ENCODE measurements around the gene EML3. TPM values are rescaled to one million over a fixed set of nuclear protein-coding genes. Genes with fewer than 3 reads are reported as not detected.

EML3 gene
- total RNA-seq, 1 donor from 2014 or later = 29.7 TPM

DNA sequence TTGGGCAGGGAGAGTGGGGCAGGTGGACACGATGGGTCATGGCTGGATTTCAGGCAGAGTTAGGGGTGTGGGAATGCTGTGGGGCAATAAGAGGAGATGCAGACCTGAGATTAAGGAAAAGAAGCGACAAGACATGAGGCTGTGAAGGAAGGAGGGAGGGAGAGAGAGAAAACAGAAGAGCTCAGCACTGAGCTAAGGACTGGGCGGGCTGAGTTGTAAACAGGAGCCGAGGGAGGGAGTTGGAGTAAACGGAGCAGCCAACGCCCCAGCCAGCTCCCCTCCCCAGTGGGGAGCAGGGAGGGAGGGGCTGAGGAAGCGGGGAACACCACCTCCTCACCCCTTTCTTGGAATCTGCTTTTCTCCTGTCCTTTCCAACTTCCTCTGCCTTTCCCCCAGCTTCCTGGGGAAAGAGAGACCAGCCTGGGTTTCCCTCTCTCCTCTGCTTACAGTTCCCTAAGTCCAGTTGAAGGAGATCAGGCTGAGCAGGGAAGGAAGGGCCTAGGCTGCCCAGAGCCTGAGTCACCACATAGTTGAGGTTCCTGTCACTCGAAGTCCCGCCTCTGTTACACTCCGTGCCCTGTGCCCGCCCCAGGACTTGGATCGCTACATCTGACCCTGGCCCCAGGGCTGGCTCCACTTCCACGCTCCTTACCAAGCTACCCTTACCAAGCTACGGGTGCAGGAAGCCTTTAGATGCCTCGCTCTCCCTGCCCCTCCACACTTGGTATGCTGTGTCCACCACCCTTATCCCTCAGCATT is 59.3 kb downstream of the EML3 start:
- peak; percentile 95 for DNase-seq (ENCODE audit: low read depth)
- TF ChIP-seq, protein P1, sequence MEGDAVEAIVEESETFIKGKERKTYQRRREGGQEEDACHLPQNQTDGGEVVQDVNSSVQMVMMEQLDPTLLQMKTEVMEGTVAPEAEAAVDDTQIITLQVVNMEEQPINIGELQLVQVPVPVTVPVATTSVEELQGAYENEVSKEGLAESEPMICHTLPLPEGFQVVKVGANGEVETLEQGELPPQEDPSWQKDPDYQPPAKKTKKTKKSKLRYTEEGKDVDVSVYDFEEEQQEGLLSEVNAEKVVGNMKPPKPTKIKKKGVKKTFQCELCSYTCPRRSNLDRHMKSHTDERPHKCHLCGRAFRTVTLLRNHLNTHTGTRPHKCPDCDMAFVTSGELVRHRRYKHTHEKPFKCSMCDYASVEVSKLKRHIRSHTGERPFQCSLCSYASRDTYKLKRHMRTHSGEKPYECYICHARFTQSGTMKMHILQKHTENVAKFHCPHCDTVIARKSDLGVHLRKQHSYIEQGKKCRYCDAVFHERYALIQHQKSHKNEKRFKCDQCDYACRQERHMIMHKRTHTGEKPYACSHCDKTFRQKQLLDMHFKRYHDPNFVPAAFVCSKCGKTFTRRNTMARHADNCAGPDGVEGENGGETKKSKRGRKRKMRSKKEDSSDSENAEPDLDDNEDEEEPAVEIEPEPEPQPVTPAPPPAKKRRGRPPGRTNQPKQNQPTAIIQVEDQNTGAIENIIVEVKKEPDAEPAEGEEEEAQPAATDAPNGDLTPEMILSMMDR (conservative IDR thresholded peaks at IDR 0.05; ENCODE audit: low read depth, low read length) = no peak
- peak overlapping the region; percentile 49 for H3K4me3 ChIP-seq (ENCODE audit: low read depth, low read length)

DNA sequence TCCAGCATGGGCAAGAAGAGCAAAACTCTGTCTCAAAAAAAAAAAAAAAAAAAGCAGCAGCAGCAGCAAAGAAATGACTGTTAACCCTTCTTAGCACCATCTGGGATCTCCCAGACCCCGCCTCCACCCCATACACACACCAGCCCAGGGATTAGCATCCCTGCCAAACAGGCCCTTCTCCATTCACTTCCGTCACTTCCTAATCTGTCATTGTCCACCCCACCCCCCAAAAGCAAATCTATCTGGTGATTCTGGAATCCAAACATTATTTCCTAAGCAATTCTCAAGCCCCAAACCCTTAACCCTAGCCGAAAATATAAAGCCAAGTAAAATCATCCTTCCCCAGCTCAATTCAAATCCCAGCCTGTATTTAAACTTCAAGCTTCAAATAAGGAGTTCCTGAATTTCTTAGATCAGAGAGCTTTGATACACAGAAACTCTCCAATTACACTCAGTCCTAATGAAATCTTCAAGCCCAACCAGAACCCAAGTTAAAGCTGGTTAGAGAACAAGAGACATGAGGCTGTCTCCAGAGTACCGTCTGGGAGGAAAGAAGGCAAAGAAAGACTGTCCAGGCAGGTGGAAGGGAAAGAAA is 60.0 kb downstream of the EML3 start:
- DNase-seq (ENCODE audit: low read depth) = no peak

More for the DNA sequence above, 60.0 kb downstream of the EML3 start:
- TF ChIP-seq, protein P1 (conservative IDR thresholded peaks at IDR 0.05; ENCODE audit: low read depth, low read length) = no peak
- H3K4me3 ChIP-seq (ENCODE audit: low read depth, low read length) = peak overlapping the region; percentile 49

Other genes starting within 250 kb of the EML3 start
- not detected in 2 replicates for gene SCGB1A1, start 193.7 kb downstream of the EML3 start, total RNA-seq
- gene AHNAK, start 66.0 kb downstream of the EML3 start, total RNA-seq = 198 and 296 TPM in 2 replicates
- 2,115 and 2,170 TPM in 2 replicates for gene EEF1G, start 38.9 kb downstream of the EML3 start, total RNA-seq
- 9.4 and 10.1 TPM in 2 replicates for gene TUT1, start 21.3 kb downstream of the EML3 start, total RNA-seq
- gene MTA2, start 10.9 kb downstream of the EML3 start, total RNA-seq = 109 and 153 TPM in 2 replicates
- 1.2 and 1.4 TPM in 2 replicates for gene ROM1, start 482 bp upstream of the EML3 start, total RNA-seq
- gene B3GAT3, start 9.2 kb upstream of the EML3 start, total RNA-seq = 43.6 and 67.7 TPM in 2 replicates
- gene GANAB, start 33.8 kb upstream of the EML3 start, total RNA-seq = 191 and 281 TPM in 2 replicates
- 19.4 and 26.5 TPM in 2 replicates for gene INTS5, start 40.5 kb upstream of the EML3 start, total RNA-seq
- 125 and 129 TPM in 2 replicates for gene C11orf98, start 52.4 kb upstream of the EML3 start, total RNA-seq
- gene CSKMT, start 52.5 kb upstream of the EML3 start, total RNA-seq = 21.0 and 26.3 TPM in 2 replicates
- 18.6 and 27.9 TPM in 2 replicates for gene UQCC3, start 58.9 kb upstream of the EML3 start, total RNA-seq
- 2.2 and 3.0 TPM in 2 replicates for gene LBHD1, start 59.5 kb upstream of the EML3 start, total RNA-seq
- gene UBXN1, start 66.3 kb upstream of the EML3 start, total RNA-seq = 162 and 235 TPM in 2 replicates
- gene LRRN4CL, start 76.8 kb upstream of the EML3 start, total RNA-seq = not detected in 2 replicates
- gene BSCL2, start 94.6 kb upstream of the EML3 start, total RNA-seq = 42.1 and 96.6 TPM in 2 replicates
- gene GNG3, start 94.9 kb upstream of the EML3 start, total RNA-seq = not detected in 2 replicates
- 8.0 and 8.5 TPM in 2 replicates for gene HNRNPUL2, start 114.7 kb upstream of the EML3 start, total RNA-seq
- 35.7 and 39.1 TPM in 2 replicates for gene TTC9C, start 115.7 kb upstream of the EML3 start, total RNA-seq
- gene ZBTB3, start 141.4 kb upstream of the EML3 start, total RNA-seq = 10.6 and 16.8 TPM in 2 replicates
- gene POLR2G, start 148.8 kb upstream of the EML3 start, total RNA-seq = 88.2 and 137 TPM in 2 replicates
- gene TAF6L, start 158.6 kb upstream of the EML3 start, total RNA-seq = 12.4 and 26.8 TPM in 2 replicates
- 52.8 and 97.7 TPM in 2 replicates for gene TMEM179B, start 174.6 kb upstream of the EML3 start, total RNA-seq
- 51.1 and 58.9 TPM in 2 replicates for gene TMEM223, start 179.2 kb upstream of the EML3 start, total RNA-seq
- 49.4 and 56.3 TPM in 2 replicates for gene NXF1, start 192.7 kb upstream of the EML3 start, total RNA-seq
- gene STX5, start 219.3 kb upstream of the EML3 start, total RNA-seq = 21.2 and 28.6 TPM in 2 replicates
- not detected in 2 replicates for gene TEX54, start 220.1 kb upstream of the EML3 start, total RNA-seq
- gene WDR74, start 226.8 kb upstream of the EML3 start, total RNA-seq = 55.3 and 87.4 TPM in 2 replicates

All from epithelial cell of proximal tubule (primary cell).